SK-N-SH (cell line): ENCODE results near the gene TTC7B. TPM values are rescaled to one million over a fixed set of nuclear protein-coding genes. Genes with fewer than 3 reads are reported as not detected.
A peak's percentile ranks its signal among the peaks of the same experiment; 100 is the strongest.

Source experiments
- CTCF ChIA-PET: fragments of 300-600, 350-600 bp; formaldehyde crosslinking; extraction: SDS; loops from one replicate; lab custom pipeline; 2021; lab: Yijun Ruan, JAX
- POLR2A ChIA-PET: fragments of 350-600 bp; sonication (Branson Sonifier 250); formaldehyde crosslinking; extraction: SDS; loops from one replicate; lab custom pipeline; 2020; ENCODE audit warnings: antibody characterized with exemption, inconsistent platforms; lab: Yijun Ruan, JAX
- DNase-seq: peaks from one replicate; pipeline ENCODE4 v3.0.0; 2012
- H2AFZ ChIP-seq: fragments of 200-600 bp; sonication (generic); 2 replicates; pipeline ENCODE4 v1.8.1; 2016; ENCODE audit warnings: antibody characterized with exemption, mild to moderate bottlenecking, low read depth
- H3F3A ChIP-seq: fragments of 200-600 bp; sonication (generic); replicated peaks from 2 replicates; pipeline ENCODE3; 2016; ENCODE audit warnings: antibody characterized with exemption, mild to moderate bottlenecking; ENCODE audit not compliant: insufficient read depth
- H3K27ac ChIP-seq, 2 experiments: fragments of 200-500 bp in 1 of 2; fragments of 200-600 bp in 1 of 2; sonication (Bioruptor generic) in 1 of 2; sonication (generic), shearing (Covaris generic) in 1 of 2; 2 replicates each; pipeline versions ENCODE4 v1.5.1 to v1.6.1; 2014 to 2016; ENCODE audit warnings: low read depth in 2 of 2, inconsistent platforms in 1 of 2, low read length in 1 of 2, mild to moderate bottlenecking in 1 of 2, mixed read lengths in 1 of 2
- H3K27me3 ChIP-seq: fragments of 200-600 bp; sonication (generic), shearing (Covaris generic); 2 replicates; pipeline ENCODE4 v1.6.1; 2016; ENCODE audit warnings: mixed run types; ENCODE audit not compliant: insufficient read depth
- H3K36me3 ChIP-seq, 2 experiments: fragments of 200-500 bp in 1 of 2; fragments of 200-600 bp in 1 of 2; sonication (Bioruptor generic) in 1 of 2; sonication (generic) in 1 of 2; replicated peaks in 1 of 2; 2 replicates each; pipeline versions ENCODE3 to v1.5.1; 2014 to 2016; ENCODE audit warnings: low read length in 1 of 2, mild to moderate bottlenecking in 1 of 2; ENCODE audit not compliant: insufficient read depth in 2 of 2, control insufficient read depth in 1 of 2
- H3K4me1 ChIP-seq, 2 experiments: fragments of 200-500 bp in 1 of 2; fragments of 200-600 bp in 1 of 2; sonication (Bioruptor generic) in 1 of 2; sonication (generic), shearing (Covaris generic) in 1 of 2; 2 replicates each; pipeline versions ENCODE4 v1.5.1 to v1.6.1; 2014 to 2016; ENCODE audit warnings: low read depth in 1 of 2, low read length in 1 of 2, mixed run types in 1 of 2; ENCODE audit not compliant: insufficient read depth in 2 of 2, control insufficient read depth in 1 of 2
- H3K4me2 ChIP-seq: fragments of 200-600 bp; sonication (generic), shearing (Covaris generic); 2 replicates; pipeline ENCODE4 v1.6.1; 2017; ENCODE audit warnings: mixed run types
- H3K4me3 ChIP-seq, 2 experiments: fragments of 200-500 bp in 1 of 2; fragments of 200-600 bp in 1 of 2; sonication (Bioruptor generic) in 1 of 2; sonication (generic), shearing (Covaris generic) in 1 of 2; 2 replicates each; pipeline versions ENCODE4 v1.5.1 to v1.8.1; 2014 to 2016; ENCODE audit warnings: low read depth in 2 of 2, inconsistent platforms in 1 of 2, low read length in 1 of 2, mild to moderate bottlenecking in 1 of 2, mixed read lengths in 1 of 2, moderate library complexity in 1 of 2
- H3K79me2 ChIP-seq: fragments of 200-600 bp; sonication (generic); 2 replicates; pipeline ENCODE4 v1.8.1; 2017; ENCODE audit warnings: mild to moderate bottlenecking; ENCODE audit not compliant: insufficient read depth
- H3K9ac ChIP-seq: fragments of 200-600 bp; sonication (generic); 2 replicates; pipeline ENCODE4 v1.6.1; 2017; ENCODE audit warnings: mixed run types
- H3K9me2 ChIP-seq: fragments of 200-600 bp; sonication (generic); 2 replicates; pipeline ENCODE4 v1.6.1; 2017; ENCODE audit warnings: mixed run types
- H3K9me3 ChIP-seq: fragments of 200-600 bp; sonication (generic); 2 replicates; pipeline ENCODE4 v1.6.1; 2017; ENCODE audit warnings: mixed run types, mild to moderate bottlenecking, moderate library complexity
- H4K20me1 ChIP-seq: fragments of 200-600 bp; sonication (generic); 2 replicates; pipeline ENCODE4 v1.6.1; 2017; ENCODE audit warnings: mild to moderate bottlenecking, mixed run types; ENCODE audit not compliant: insufficient read depth
- ELF1 ChIP-seq: IDR thresholded peaks from 2 replicates; pipeline ENCODE4 v1.4.0; 2012
- EZH2phosphoT487 ChIP-seq: fragments of 200-600 bp; sonication (generic); IDR thresholded peaks from 2 replicates; pipeline ENCODE4 v1.6.1; 2017; ENCODE audit warnings: low read depth, mixed run types, mild to moderate bottlenecking, antibody characterized with exemption, moderate library complexity, borderline replicate concordance
- FOSL2 ChIP-seq: IDR thresholded peaks from 2 replicates; pipeline ENCODE4 v1.4.0; 2012; ENCODE audit warnings: low read depth, mild to moderate bottlenecking, moderate library complexity, borderline replicate concordance
- FOXJ3 ChIP-seq: sonication (generic); formaldehyde crosslinking; IDR thresholded peaks from 2 replicates; pipeline ENCODE4 v1.5.1; 2020; ENCODE audit warnings: mild to moderate bottlenecking, missing genetic modification reagents
- GATA2 ChIP-seq: sonication (generic); formaldehyde crosslinking; IDR thresholded peaks from 2 replicates; pipeline ENCODE4 v1.5.0; 2020; ENCODE audit warnings: mild to moderate bottlenecking, missing genetic modification reagents
- MXI1 ChIP-seq: IDR thresholded peaks from 2 replicates; pipeline ENCODE4 v1.6.1; 2012; ENCODE audit warnings: mild to moderate bottlenecking, low read depth, low read length, improper control_type of control experiment
- PBX3 ChIP-seq: IDR thresholded peaks from 2 replicates; pipeline ENCODE4; 2012
- RFX5 ChIP-seq: IDR thresholded peaks from 2 replicates; pipeline ENCODE4 v1.6.1; 2012; ENCODE audit warnings: mild to moderate bottlenecking, improper control_type of control experiment, low read length
- RXRA ChIP-seq: IDR thresholded peaks from 2 replicates; pipeline ENCODE4 v1.4.0; 2012; ENCODE audit warnings: low read depth, mild to moderate bottlenecking, borderline replicate concordance
- TAF1 ChIP-seq: IDR thresholded peaks from 2 replicates; pipeline ENCODE4 v1.6.1; 2012; ENCODE audit warnings: low read depth, mild to moderate bottlenecking, low read length, moderate library complexity, borderline replicate concordance
- WGBS: methylation state at CpG from one replicate; pipeline ENCODE4 v1.1.6; 2017; ENCODE audit warnings: low lambda C conversion rate; 5-methylcytosine and 5-hydroxymethylcytosine counted together
- polyA plus RNA-seq, 3 experiments: library from polyadenylated mRNA; depleted of rRNA; stranded (reverse); fragments of >200 nt; gene quantifications; 2 replicates each; pipeline ENCODE4 v1.2.3, GENCODE V29; 2012
- TF ChIP-seq, protein P1 (sequence below): IDR thresholded peaks from 2 replicates; pipeline ENCODE4 v1.6.1; 2012; ENCODE audit warnings: mild to moderate bottlenecking, low read depth, low read length, moderate library complexity
- TF ChIP-seq, protein P2 (sequence below): IDR thresholded peaks from 2 replicates; pipeline ENCODE4 v1.4.0; 2012; ENCODE audit warnings: low read depth, borderline replicate concordance

Gene TTC7B
- polyA plus RNA-seq, 1 of the 3 experiments (the other 2 are of a cell fraction): 43.1 TPM

- no peaks in the 10 kb centered on the region for H3K9me2 ChIP-seq
- H3K9ac ChIP-seq: no peak overlapping the region
- ChIA-PET CTCF (interaction anchor here (0.6 to 6.4 kb wide), 61 partner anchors 9 to 398 kb away, joined by 3 to 146 read pairs (median 5); no protein-coding TSS in a partner anchor), POLR2A (interaction anchor here (0.7 to 4.0 kb wide), 8 partner anchors 62 to 300 kb away, joined by 3 to 25 read pairs (median 4); partner anchors contain the start of gene CALM1)
- H3F3A ChIP-seq: peaks cover 6% of the 10 kb centered on the region
- TF ChIP-seq ELF1: no peak
- TF ChIP-seq GATA2: 0 out of 2 replicates have a peak, but pooled peaks have one; percentile 27
- H3K79me2 ChIP-seq: no peaks in the 10 kb centered on the region
- H3K27ac ChIP-seq: peak overlapping the region in 1 of 2 experiments; percentile 62; a peak in 2 of 4 replicates
- H3K4me2 ChIP-seq: no peak overlapping the region
- H4K20me1 ChIP-seq: no peaks in the 10 kb centered on the region
- H3K4me3 ChIP-seq: no peak overlapping the region
- H3K4me1 ChIP-seq: peaks cover 21 to 28% of the 10 kb centered on the region in 2 experiments; a peak in 3 of 4 replicates
- H3K9me3 ChIP-seq: no peaks in the 10 kb centered on the region
- no peak for DNase-seq
- whole genome bisulfite sequencing: 93% methylated on average over 4 of the region's 4 CpGs
- H3K27me3 ChIP-seq: no peaks in the 10 kb centered on the region
- H3K36me3 ChIP-seq: peaks cover 0 to 2% of the 10 kb centered on the region in 2 experiments
- H2AFZ ChIP-seq: no peak overlapping the region
These were observed 119.5 kb downstream of the TTC7B start for GRCh38 chr14:90696720-90697119.

GRCh38 chr14:90695997-90696660, 120.1 kb downstream of the TTC7B start:
- POLR2A ChIA-PET: interaction anchor here (0.7 to 4.0 kb wide), 6 partner anchors 62 to 299 kb away, joined by 3 to 25 read pairs (median 3); partner anchors contain the start of gene CALM1
- Histone ChIP-seq H3K27me3 (no peaks in the 10 kb centered on the region), H3K9ac (no peak overlapping the region), H3K9me2 (no peaks in the 10 kb centered on the region), H3F3A (peaks cover 6% of the 10 kb centered on the region), H3K27ac (peak overlapping the region in 1 of 2 experiments; percentile 62; a peak in 1 of 4 replicates), H4K20me1 (no peaks in the 10 kb centered on the region), H3K9me3 (no peaks in the 10 kb centered on the region), H3K4me1 (peaks cover 21 to 28% of the 10 kb centered on the region in 2 experiments; a peak in 3 of 4 replicates), H3K4me2 (no peak overlapping the region), H3K79me2 (no peaks in the 10 kb centered on the region), H3K4me3 (no peak overlapping the region), H3K36me3 (peaks cover 0 to 2% of the 10 kb centered on the region in 2 experiments), H2AFZ (no peak overlapping the region)
- no peak for DNase-seq
- WGBS: 87% methylated on average over 11 of the region's 12 CpGs
- TF ChIP-seq ELF1: no peak
- TF ChIP-seq EZH2phosphoT487: no peak
- no peak for TF ChIP-seq RXRA
- no peak for TF ChIP-seq PBX3
- TF ChIP-seq, protein P1, sequence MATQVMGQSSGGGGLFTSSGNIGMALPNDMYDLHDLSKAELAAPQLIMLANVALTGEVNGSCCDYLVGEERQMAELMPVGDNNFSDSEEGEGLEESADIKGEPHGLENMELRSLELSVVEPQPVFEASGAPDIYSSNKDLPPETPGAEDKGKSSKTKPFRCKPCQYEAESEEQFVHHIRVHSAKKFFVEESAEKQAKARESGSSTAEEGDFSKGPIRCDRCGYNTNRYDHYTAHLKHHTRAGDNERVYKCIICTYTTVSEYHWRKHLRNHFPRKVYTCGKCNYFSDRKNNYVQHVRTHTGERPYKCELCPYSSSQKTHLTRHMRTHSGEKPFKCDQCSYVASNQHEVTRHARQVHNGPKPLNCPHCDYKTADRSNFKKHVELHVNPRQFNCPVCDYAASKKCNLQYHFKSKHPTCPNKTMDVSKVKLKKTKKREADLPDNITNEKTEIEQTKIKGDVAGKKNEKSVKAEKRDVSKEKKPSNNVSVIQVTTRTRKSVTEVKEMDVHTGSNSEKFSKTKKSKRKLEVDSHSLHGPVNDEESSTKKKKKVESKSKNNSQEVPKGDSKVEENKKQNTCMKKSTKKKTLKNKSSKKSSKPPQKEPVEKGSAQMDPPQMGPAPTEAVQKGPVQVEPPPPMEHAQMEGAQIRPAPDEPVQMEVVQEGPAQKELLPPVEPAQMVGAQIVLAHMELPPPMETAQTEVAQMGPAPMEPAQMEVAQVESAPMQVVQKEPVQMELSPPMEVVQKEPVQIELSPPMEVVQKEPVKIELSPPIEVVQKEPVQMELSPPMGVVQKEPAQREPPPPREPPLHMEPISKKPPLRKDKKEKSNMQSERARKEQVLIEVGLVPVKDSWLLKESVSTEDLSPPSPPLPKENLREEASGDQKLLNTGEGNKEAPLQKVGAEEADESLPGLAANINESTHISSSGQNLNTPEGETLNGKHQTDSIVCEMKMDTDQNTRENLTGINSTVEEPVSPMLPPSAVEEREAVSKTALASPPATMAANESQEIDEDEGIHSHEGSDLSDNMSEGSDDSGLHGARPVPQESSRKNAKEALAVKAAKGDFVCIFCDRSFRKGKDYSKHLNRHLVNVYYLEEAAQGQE: no peak
- no peak for TF ChIP-seq MXI1
- TF ChIP-seq, protein P2, sequence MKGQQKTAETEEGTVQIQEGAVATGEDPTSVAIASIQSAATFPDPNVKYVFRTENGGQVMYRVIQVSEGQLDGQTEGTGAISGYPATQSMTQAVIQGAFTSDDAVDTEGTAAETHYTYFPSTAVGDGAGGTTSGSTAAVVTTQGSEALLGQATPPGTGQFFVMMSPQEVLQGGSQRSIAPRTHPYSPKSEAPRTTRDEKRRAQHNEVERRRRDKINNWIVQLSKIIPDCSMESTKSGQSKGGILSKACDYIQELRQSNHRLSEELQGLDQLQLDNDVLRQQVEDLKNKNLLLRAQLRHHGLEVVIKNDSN: no peak
- no peak for TF ChIP-seq FOSL2
- TF ChIP-seq FOXJ3 (CRISPR knock-in tag): no peak
- no peak for TF ChIP-seq GATA2
- TF ChIP-seq RFX5: no peak
- TF ChIP-seq TAF1: no peak
- CTCF ChIA-PET: interaction anchor here (0.6 to 6.4 kb wide), 22 partner anchors 8 to 394 kb away, joined by 3 to 146 read pairs (median 6); no protein-coding TSS in a partner anchor
